CD4-positive, alpha-beta T cell (primary cell): Measurements from ENCODE around the gene ARPC1A. TPM values are rescaled to one million over a fixed set of nuclear protein-coding genes. Genes with fewer than 3 reads are reported as not detected.
A peak's percentile ranks its signal among the peaks of the same experiment; 100 is the strongest.
"Not testable (repeated sequence)": the region's sequence is repeated elsewhere in the genome, so short reads cannot be mapped to it uniquely, and the experiment has no call there.

Experiments used
- ATAC-seq: fragments of 200-7000 bp; cut with Tn5 transposase; one replicate; pipeline ENCODE4 v1.10.0; 2022; ENCODE audit warnings: mild to moderate bottlenecking; ENCODE audit not compliant: poor library complexity
- CTCF ChIA-PET: fragments of 350-600 bp; sonication (Branson Sonifier 250); formaldehyde crosslinking; loops from one replicate; lab custom pipeline; 2021; ENCODE audit warnings: antibody characterized with exemption, inconsistent platforms; lab: Charles Lee
- POLR2A ChIA-PET: fragments of 350-600 bp; sonication (Branson Sonifier 250); formaldehyde crosslinking; loops from one replicate; lab custom pipeline; 2021; ENCODE audit warnings: antibody characterized with exemption, inconsistent platforms; lab: Charles Lee
- DNase-seq, 14 experiments: peaks; one replicate each; pipeline ENCODE4 v3.0.0-alpha.2; 2013 to 2020; ENCODE audit warnings: mixed read lengths in 2 of 14
- H3K27ac ChIP-seq, 2 donors: one replicate each; pipeline versions ENCODE4 v1.5.1 to v1.7.0; 2013; ENCODE audit warnings: low read length in 2 of 2, low read depth in 1 of 2, mild to moderate bottlenecking in 1 of 2
- H3K27me3 ChIP-seq, 2 experiments: 1 replicate in 1 of 2; 2 replicates in 1 of 2; pipeline versions ENCODE4 v1.6.1 to v1.7.0; 2013; ENCODE audit warnings: low read length in 2 of 2, control low read depth in 1 of 2, mild to moderate bottlenecking in 1 of 2, moderate library complexity in 1 of 2; ENCODE audit not compliant: insufficient read depth in 2 of 2, control insufficient read depth in 1 of 2
- H3K36me3 ChIP-seq: one replicate; pipeline ENCODE4 v1.6.1; 2013; ENCODE audit warnings: low read length, control low read depth; ENCODE audit not compliant: insufficient read depth
- H3K4me1 ChIP-seq: one replicate; pipeline ENCODE4 v1.6.1; 2013; ENCODE audit warnings: low read length, control low read depth; ENCODE audit not compliant: insufficient read depth
- H3K4me3 ChIP-seq: one replicate; pipeline ENCODE4 v1.5.1; 2013; ENCODE audit warnings: mild to moderate bottlenecking, low read length, moderate library complexity
- H3K9me3 ChIP-seq, 2 experiments: 1 replicate in 1 of 2; 2 replicates in 1 of 2; pipeline versions ENCODE4 v1.6.1 to v1.7.0; 2013; ENCODE audit warnings: low read length in 2 of 2, mild to moderate bottlenecking in 2 of 2, control low read depth in 1 of 2, moderate library complexity in 1 of 2; ENCODE audit not compliant: control insufficient read depth in 1 of 2, insufficient read depth in 1 of 2
- H3K27ac Mint-ChIP-seq: one replicate; pipeline ENCODE4 v1.8.0; 2020; ENCODE audit warnings: mixed read lengths
- H3K27me3 Mint-ChIP-seq: one replicate; pipeline ENCODE4 v1.8.0; 2021; ENCODE audit warnings: mixed read lengths
- H3K36me3 Mint-ChIP-seq: one replicate; pipeline ENCODE4 v1.8.0; 2021; ENCODE audit warnings: low read depth, mixed read lengths
- H3K4me1 Mint-ChIP-seq: one replicate; pipeline ENCODE4 v1.8.0; 2021; ENCODE audit warnings: low read depth, mixed read lengths
- H3K4me3 Mint-ChIP-seq: one replicate; pipeline ENCODE4 v1.8.0; 2020; ENCODE audit warnings: mild to moderate bottlenecking, mixed read lengths
- H3K9me3 Mint-ChIP-seq: one replicate; pipeline ENCODE4 v1.8.0; 2020; ENCODE audit warnings: mixed read lengths
- intact Hi-C, 2 experiments: fragments of 100-400 bp; cut with DNase I in 1 of 2; cut with micrococcal nuclease in 1 of 2; formaldehyde crosslinking; loops; one replicate each; pipeline versions ENCODE4 v1.15.1 to v1.9.0; 2023 to 2025; cut with DNase I, micrococcal nuclease
- total RNA-seq, 174 experiments: library from RNA in 2 of 174; stranded (reverse) in 2 of 174; gene quantifications; one replicate each; pipeline ENCODE4 v1.2.3 and lab custom pipeline; 2021 to 2026
- TF ChIP-seq, protein P1 (sequence below): fragments of 200-600 bp; IDR thresholded peaks from one replicate; pipeline ENCODE4 v1.8.0; 2022; ENCODE audit warnings: antibody characterized with exemption, mild to moderate bottlenecking

The ARPC1A gene
- total RNA-seq, 2 experiments from 2014 or later: 25.3 to 30.4 TPM

DNA sequence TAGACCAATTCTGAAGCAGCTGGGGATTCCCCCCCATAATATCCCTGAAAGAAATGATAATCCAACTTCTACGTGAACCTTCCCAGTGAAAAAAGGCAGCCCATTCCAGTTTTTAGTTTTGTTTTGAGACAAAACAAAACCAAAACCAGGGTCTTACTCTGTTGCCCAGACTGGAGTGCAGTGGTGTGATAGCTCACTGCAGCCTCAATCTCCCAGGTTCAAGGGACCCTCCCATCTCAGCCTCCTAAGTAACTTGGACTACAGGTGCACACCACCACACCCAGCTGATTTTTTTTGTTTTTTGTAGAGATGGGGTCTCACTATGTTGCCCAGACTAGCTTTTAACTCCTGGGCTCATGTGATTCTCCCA, 12.5 kb upstream of the ARPC1A start:
- H3K4me1 ChIP-seq: peaks cover 9% of the 10 kb centered on the region
- CTCF ChIA-PET: interaction anchor here (0.7 to 1.8 kb wide), 3 partner anchors 15 to 433 kb away, joined by 3 to 4 read pairs (median 3); no protein-coding TSS in a partner anchor
- no peak overlapping the region for H3K27ac ChIP-seq
- ATAC-seq (peak; percentile 34), DNase-seq (peak in 2 of 14 experiments; percentile 15 to 28)
- H3K4me1 Mint-ChIP-seq: peaks cover 6% of the 10 kb centered on the region
- intact Hi-C loops: loop anchor here (1.0 to 5.0 kb wide), 2 partner anchors 273 to 881 kb away; no protein-coding TSS in a partner anchor
- no peaks in the 10 kb centered on the region for H3K9me3 Mint-ChIP-seq
- TF ChIP-seq, protein P1, sequence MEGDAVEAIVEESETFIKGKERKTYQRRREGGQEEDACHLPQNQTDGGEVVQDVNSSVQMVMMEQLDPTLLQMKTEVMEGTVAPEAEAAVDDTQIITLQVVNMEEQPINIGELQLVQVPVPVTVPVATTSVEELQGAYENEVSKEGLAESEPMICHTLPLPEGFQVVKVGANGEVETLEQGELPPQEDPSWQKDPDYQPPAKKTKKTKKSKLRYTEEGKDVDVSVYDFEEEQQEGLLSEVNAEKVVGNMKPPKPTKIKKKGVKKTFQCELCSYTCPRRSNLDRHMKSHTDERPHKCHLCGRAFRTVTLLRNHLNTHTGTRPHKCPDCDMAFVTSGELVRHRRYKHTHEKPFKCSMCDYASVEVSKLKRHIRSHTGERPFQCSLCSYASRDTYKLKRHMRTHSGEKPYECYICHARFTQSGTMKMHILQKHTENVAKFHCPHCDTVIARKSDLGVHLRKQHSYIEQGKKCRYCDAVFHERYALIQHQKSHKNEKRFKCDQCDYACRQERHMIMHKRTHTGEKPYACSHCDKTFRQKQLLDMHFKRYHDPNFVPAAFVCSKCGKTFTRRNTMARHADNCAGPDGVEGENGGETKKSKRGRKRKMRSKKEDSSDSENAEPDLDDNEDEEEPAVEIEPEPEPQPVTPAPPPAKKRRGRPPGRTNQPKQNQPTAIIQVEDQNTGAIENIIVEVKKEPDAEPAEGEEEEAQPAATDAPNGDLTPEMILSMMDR: peak; percentile 48
- peaks cover 0 to 2% of the 10 kb centered on the region in 2 experiments for H3K27me3 ChIP-seq
- POLR2A ChIA-PET: no interaction called here
- no peaks in the 10 kb centered on the region for H3K36me3 Mint-ChIP-seq
- peak overlapping the region; percentile 48 for H3K4me3 Mint-ChIP-seq
- H3K36me3 ChIP-seq: no peaks in the 10 kb centered on the region
- H3K27ac Mint-ChIP-seq: no peak overlapping the region
- peak overlapping the region; percentile 22 for H3K4me3 ChIP-seq
- H3K9me3 ChIP-seq: peaks cover 0 to 8% of the 10 kb centered on the region in 2 experiments
- peaks cover 14% of the 10 kb centered on the region for H3K27me3 Mint-ChIP-seq

DNA sequence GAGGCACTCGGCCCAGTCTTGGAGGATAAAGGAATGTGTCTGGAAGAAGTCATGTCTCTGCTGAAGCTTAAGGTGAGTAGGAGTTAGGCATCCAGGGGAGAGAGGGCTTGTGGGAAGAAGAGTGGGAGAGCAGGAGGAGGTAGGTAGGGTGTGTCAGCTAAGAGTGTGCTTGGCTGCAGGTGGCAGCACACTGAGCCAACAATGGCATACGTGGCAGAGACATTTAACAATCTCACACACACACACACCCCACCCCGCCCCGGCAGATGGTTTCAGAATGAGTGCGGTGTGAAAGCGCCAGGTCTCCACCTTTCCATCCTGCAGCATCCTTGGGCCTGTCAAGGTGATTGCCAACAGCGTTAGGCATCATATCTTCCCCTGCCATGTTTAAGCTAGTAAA, 11.2 kb upstream of the ARPC1A start:
- CTCF ChIA-PET: interaction anchor here (1.8 kb wide), 1 partner anchor 274 kb away, joined by 4 read pairs; no protein-coding TSS in a partner anchor
- no peak for DNase-seq

DNA sequence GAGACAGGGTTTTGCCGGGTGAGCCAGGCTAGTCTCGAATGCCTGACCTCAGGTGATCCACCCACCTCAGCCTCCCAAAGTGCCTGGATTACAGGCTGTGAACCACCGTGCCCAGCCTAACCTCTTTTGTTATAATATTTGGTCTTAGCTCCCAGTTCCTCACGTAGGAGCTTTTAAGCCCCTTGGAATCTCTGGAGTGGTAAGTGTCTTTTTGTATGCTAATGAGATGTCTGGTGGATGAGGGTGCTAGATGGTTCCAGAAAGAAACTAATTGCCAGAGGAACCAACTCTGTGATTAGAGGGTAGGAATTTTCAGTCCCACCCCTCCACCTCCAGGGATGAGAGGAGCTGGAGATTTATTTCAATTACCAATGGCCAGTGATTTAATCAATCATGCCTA, 5.3 kb upstream of the ARPC1A start:
- POLR2A ChIA-PET: no interaction called here

More for the DNA sequence above, 11.2 kb upstream of the ARPC1A start:
- Histone ChIP-seq H3K36me3 (no peaks in the 10 kb centered on the region), H3K27ac (no peak overlapping the region), H3K9me3 (peaks cover 0 to 7% of the 10 kb centered on the region in 2 experiments), H3K27me3 (peaks cover 0 to 2% of the 10 kb centered on the region in 2 experiments), H3K4me1 (peaks cover 9% of the 10 kb centered on the region), H3K4me3 (no peak overlapping the region)
- no peak overlapping the region for H3K27ac Mint-ChIP-seq
- intact Hi-C loops: loop anchor here in 1 of 2 experiments (5.0 kb wide), 1 partner anchor 882 kb away; no protein-coding TSS in a partner anchor
- peaks cover 6% of the 10 kb centered on the region for H3K4me1 Mint-ChIP-seq
- POLR2A ChIA-PET: no interaction called here
- TF ChIP-seq, protein P1: no peak
- no peak overlapping the region for H3K4me3 Mint-ChIP-seq
- no peaks in the 10 kb centered on the region for H3K36me3 Mint-ChIP-seq
- no peak for ATAC-seq
- peaks cover 14% of the 10 kb centered on the region for H3K27me3 Mint-ChIP-seq
- H3K9me3 Mint-ChIP-seq: no peaks in the 10 kb centered on the region

DNA sequence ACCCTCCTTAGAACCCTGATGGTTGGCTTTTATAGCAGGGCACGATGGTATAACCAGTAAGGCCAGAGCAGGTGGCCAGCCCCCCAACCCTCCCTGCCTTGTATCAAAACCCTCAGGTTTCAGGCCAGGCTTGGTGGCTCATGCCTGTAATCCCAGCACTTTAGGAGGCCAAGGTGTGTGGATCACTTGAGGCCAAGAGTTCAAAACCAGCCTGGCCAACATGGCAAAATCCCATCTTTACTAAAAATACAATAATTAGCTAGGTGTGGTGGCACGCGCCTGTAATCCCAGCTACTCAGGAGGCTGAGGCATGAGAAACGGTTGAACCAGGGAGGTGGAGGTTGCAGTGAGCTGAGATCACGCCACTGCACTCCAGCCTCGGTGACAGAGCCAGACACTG, 3.0 kb upstream of the ARPC1A start:
- peak overlapping the region; percentile 42 for H3K4me3 Mint-ChIP-seq
- H3K4me3 ChIP-seq, H3K36me3 ChIP-seq, ATAC-seq, H3K27ac ChIP-seq, H3K27ac Mint-ChIP-seq, H3K27me3 Mint-ChIP-seq, DNase-seq, H3K9me3 Mint-ChIP-seq, POLR2A ChIA-PET, H3K27me3 ChIP-seq, CTCF ChIA-PET, H3K9me3 ChIP-seq: not testable (repeated sequence)
- intact Hi-C loops: loop anchor here (10.0 kb wide), 3 partner anchors 82 to 438 kb away; partner anchors contain the start of genes BUD31 (in 1 of the 2), FAM200A (in 1 of the 2), PDAP1 (in 1 of the 2) and ZNF655 (in 1 of the 2)
- H3K4me1 ChIP-seq: peaks cover 23% of the 10 kb centered on the region
- peaks cover 16% of the 10 kb centered on the region for H3K36me3 Mint-ChIP-seq
- H3K4me1 Mint-ChIP-seq: peaks cover 14% of the 10 kb centered on the region

More for the DNA sequence above, 5.3 kb upstream of the ARPC1A start:
- Histone ChIP-seq H3K36me3 (no peaks in the 10 kb centered on the region), H3K27ac (no peak overlapping the region), H3K4me3 (no peak overlapping the region), H3K9me3 (no peaks in the 10 kb centered on the region), H3K27me3 (no peaks in the 10 kb centered on the region), H3K4me1 (peaks cover 7% of the 10 kb centered on the region)
- TF ChIP-seq, protein P1: no peak
- Mint-ChIP-seq H3K36me3 (peaks cover under 1% of the 10 kb centered on the region), H3K27me3 (no peaks in the 10 kb centered on the region), H3K4me1 (no peaks in the 10 kb centered on the region), H3K27ac (no peak overlapping the region), H3K9me3 (no peaks in the 10 kb centered on the region), H3K4me3 (no peak overlapping the region)
- intact Hi-C loops: loop anchor here (10.0 kb wide), 3 partner anchors 84 to 436 kb away; partner anchors contain the start of genes BUD31 (in 1 of the 2), FAM200A (in 1 of the 2), PDAP1 (in 1 of the 2) and ZNF655 (in 1 of the 2)
- ATAC-seq: no peak
- CTCF ChIA-PET: no interaction called here
- no peak for DNase-seq
